ENCODE measurements around the gene CCNB1IP1. TPM values are rescaled to one million over a fixed set of nuclear protein-coding genes. Genes with fewer than 3 reads are reported as not detected.
A peak's percentile ranks its signal among the peaks of the same experiment; 100 is the strongest.
"Not testable (repeated sequence)": the region's sequence is repeated elsewhere in the genome, so short reads cannot be mapped to it uniquely, and the experiment has no call there.

Gene CCNB1IP1
- total RNA-seq, 1 experiment from 2014 or later, result 51.8 TPM

DNA sequence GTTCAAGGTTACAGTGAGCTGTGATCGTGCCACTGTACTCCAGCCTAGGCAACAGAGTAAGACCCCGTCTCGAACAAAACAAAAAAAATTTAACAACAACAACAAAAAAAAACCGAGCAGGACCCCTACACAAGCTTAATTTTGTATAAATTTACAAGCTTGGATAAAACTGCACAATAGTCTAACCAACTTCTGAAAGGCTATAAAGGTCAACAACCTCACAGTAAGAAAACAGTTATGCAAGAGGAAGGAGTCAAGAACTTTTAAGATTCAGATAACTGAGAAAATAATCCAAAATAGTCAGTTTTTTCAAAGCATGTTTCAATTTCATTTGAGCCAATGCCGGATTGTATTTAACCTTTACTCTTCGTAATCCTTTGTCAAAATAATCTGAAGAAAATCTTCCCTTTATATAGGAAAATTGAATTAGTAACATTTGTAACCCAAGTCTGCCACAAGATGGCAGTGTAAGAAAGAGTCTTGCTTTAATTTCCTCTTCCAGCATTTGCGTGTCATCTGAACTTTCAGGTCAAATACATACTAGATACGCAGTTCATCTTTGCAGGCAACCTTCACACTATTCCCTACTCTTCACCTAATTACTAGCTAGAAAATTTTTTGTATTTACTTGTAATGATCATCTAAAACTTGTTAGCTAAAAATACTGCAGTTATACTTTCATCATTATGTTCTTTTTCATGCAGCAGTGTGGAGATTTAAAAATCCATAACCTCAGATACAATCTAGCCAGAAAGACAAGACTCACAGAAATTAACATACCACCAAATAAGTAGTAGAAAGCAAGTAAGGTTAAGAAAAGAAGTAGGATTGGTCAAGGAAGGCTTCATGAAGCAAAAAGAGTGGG, 5.8 kb downstream of the CCNB1IP1 start:
- no peaks in the 10 kb centered on the region; the same call in 1 of the 2 replicates for H3K4me1 ChIP-seq (replicated peaks)
- no peak overlapping the region for H3K27ac ChIP-seq
- H3K27me3 ChIP-seq (replicated peaks), result no peaks in the 10 kb centered on the region
- no peak overlapping the region for H3K4me3 ChIP-seq
- H3K9me3 ChIP-seq (replicated peaks), result no peaks in the 10 kb centered on the region
- H3K36me3 ChIP-seq, result peaks cover 53% of the 10 kb centered on the region
- DNase-seq (ENCODE audit: low read depth in 1 of 2, low spot score in 2 of 2), result peak in 1 of 2 experiments; percentile 53

DNA sequence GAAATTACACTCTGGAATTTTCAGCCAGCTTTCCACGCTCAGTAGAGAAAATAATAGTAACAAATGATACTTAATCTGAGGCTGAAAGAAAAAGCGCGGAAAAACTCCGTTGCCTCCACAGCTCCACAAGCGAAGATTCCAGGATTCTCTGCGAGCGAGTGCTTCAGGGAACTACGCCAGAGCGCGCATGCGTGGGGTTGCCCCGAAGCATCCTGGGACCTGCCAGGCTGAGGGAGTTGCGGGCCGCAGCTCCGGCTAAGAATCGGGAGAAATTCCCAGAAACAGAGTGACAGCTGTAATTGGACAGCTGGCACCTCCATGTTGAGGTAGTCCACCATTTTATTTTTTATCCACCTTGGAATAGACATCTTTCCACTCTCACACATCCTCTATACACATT, 15.4 kb downstream of the CCNB1IP1 start:
- Histone ChIP-seq H3K27me3 (replicated peaks) (no peaks in the 10 kb centered on the region), H3K4me3 (no peak overlapping the region), H3K4me1 (replicated peaks) (no peaks in the 10 kb centered on the region), H3K9me3 (replicated peaks) (no peaks in the 10 kb centered on the region), H3K36me3 (peaks cover 74% of the 10 kb centered on the region), H3K27ac (no peak overlapping the region)
- no peak for DNase-seq (ENCODE audit: low read depth in 1 of 2, low spot score in 2 of 2)

DNA sequence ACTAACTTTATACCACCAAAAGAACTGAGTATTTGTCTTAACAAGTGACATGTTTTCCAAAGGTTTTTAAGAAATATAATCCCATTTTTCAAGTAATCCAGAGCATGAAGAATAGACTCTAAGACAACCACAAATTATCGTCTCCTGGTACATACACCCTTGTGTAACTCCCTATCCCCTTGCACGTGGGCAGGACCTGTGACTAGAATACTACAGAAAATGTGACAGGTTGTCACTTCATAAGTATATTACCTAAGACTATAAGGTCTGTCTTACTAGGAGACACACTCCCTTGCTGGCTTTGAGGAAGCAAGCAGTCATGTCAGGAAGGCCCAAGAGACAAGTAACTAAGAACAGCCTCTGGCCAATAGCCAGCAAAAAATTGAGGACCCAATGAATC, 19.1 kb downstream of the CCNB1IP1 start:
- Histone ChIP-seq H3K4me3 (no peak overlapping the region), H3K27me3 (replicated peaks) (no peaks in the 10 kb centered on the region), H3K9me3 (replicated peaks) (no peaks in the 10 kb centered on the region), H3K36me3 (peaks cover 58% of the 10 kb centered on the region), H3K4me1 (replicated peaks) (no peaks in the 10 kb centered on the region), H3K27ac (no peak overlapping the region)
- DNase-seq (ENCODE audit: low read depth in 1 of 2, low spot score in 2 of 2), result no peak

DNA sequence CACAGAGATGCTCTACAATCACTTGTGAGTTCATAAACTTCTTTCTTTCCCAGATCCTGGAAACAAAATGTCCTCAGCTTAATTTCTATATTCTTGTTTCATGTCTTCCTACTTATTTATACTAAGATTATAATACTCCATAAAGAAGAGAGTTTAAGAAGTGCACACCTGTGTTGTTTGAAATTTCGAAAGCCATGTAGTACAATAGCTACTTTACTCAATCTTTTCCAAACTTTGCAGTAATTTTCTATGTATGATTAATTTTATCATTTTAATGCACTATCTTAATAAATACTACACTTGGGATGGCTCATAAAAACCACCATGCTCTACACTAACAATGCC, 27.0 kb downstream of the CCNB1IP1 start:
- Histone ChIP-seq H3K36me3 (peaks cover 8% of the 10 kb centered on the region), H3K9me3 (replicated peaks) (no peaks in the 10 kb centered on the region), H3K4me1 (replicated peaks) (peaks cover 18% of the 10 kb centered on the region), H3K4me3 (peak overlapping the region; percentile 49), H3K27me3 (replicated peaks) (no peaks in the 10 kb centered on the region), H3K27ac (no peak overlapping the region)
- DNase-seq (ENCODE audit: low read depth in 1 of 2, low spot score in 2 of 2), result no peak

DNA sequence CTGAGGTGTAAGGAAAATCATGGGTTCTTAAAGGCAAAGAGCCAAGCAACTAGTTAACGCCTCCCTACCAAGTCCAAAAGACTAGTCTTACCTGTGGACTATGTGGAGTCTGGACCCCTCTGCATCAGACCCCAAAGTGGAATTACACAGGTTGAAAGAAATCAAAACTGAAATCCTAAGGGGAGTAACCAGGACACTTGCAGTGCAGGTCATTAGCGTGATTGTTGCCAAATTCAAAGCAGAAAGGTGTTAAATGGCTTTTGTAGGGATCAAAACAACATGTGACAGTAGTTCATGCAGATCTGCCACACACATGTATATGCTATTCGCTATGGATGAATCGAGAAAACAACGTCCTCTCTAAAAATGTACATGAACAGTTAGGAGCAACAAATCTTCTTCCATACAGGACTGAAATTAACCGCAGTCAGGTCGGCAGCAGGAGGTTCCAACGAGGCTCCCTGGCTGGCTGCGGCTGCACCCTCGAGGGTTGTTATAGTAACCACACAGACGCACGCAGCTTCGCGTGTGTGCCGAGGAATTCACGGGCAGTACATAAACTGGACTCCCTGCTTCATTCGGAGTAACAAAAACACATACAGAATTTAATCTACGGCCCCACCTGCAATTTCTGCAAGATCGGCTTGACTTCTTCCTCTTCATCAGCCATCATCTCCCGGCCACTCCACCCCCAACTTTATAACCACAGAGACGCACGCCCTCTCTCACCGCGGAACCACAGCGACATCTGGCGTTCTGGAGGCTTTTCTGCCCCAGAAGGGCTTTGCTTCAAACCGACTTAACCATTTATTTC, 27.6 kb downstream of the CCNB1IP1 start, which contains the start of gene TTC5:
TTC5 (minus strand) TSS at position 687 of the 814 bp plus-strand sequence; CDS start at position 673, 14 bp downstream.
- peak; percentile 73 to 83 for DNase-seq (ENCODE audit: low read depth in 1 of 2, low spot score in 2 of 2)
- no peak within 1 kb of the TSS for H3K27ac ChIP-seq
- H3K27me3 ChIP-seq (replicated peaks), result no peaks in the 10 kb centered on the region
- peak within 1 kb of the TSS; percentile 49 for H3K4me3 ChIP-seq
- H3K9me3 ChIP-seq (replicated peaks), result no peaks in the 10 kb centered on the region
- peaks cover 14% of the 10 kb centered on the region for H3K36me3 ChIP-seq
- peaks cover 18% of the 10 kb centered on the region for H3K4me1 ChIP-seq (replicated peaks)

DNA sequence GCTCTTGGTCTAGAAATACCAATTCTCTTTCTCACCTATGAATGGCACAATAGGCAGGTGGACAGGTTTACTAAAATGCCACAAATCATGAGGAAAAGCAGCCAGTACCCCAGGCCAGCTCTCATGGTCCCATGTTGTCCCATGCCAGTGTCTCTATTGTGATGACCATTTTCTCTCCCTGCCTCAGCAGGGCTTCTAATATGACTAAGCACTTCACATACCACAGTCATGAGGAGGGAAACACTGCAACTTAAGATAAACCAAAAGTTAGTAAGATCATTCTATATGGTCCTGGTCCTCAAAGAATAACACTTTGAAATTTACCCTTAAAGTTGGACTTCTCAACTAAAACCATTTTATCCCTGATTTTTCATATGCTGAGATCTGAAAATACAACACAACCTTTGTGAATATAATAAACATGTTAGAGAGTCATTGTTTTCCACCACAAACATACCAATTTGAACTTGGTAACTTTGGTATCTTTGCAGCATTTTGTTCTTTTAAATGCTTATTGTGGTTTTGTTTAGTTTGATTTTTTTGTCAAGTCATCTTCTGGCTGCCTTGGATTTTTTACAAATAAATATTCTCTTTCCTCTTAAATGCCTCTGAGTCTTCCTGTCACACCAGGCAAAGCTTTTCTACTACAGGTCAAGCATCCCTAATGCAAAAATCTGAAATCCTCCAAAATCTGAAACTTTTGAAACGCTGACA, 30.9 kb downstream of the CCNB1IP1 start:
- DNase-seq (ENCODE audit: low read depth in 1 of 2, low spot score in 2 of 2), result peak in 1 of 2 experiments; percentile 26
- H3K4me3 ChIP-seq, result no peak overlapping the region
- H3K4me1 ChIP-seq (replicated peaks), result peaks cover 18% of the 10 kb centered on the region
- no peaks in the 10 kb centered on the region for H3K27me3 ChIP-seq (replicated peaks)
- H3K36me3 ChIP-seq, result peaks cover 23% of the 10 kb centered on the region
- peak overlapping the region; percentile 33; the same call in 1 of the 2 replicates for H3K27ac ChIP-seq
- no peaks in the 10 kb centered on the region for H3K9me3 ChIP-seq (replicated peaks)

DNA sequence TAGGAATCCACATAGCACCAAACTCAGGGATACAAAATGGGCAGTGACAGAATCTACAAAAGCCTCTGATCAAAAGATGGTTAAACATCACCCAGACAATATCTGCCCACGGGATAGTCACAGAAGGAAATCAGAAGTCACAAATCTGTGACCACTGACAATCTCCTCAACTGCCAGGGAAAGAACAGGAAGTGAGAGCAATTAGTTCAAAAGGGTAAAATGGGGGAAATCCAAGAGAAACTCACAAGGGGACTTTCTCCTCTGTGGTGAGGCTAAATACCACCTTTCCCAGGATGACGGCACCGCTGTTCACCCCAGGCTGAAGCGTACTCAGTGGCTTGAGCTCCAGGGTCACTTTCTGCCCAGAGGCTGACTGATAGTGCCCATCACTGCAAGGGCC, 38.0 kb downstream of the CCNB1IP1 start:
- Histone ChIP-seq H3K27me3 (replicated peaks) (no peaks in the 10 kb centered on the region), H3K36me3 (peaks cover 16% of the 10 kb centered on the region), H3K4me1 (replicated peaks) (no peaks in the 10 kb centered on the region), H3K9me3 (replicated peaks) (no peaks in the 10 kb centered on the region), H3K27ac (no peak overlapping the region), H3K4me3 (no peak overlapping the region)
- no peak for DNase-seq (ENCODE audit: low read depth in 1 of 2, low spot score in 2 of 2)

DNA sequence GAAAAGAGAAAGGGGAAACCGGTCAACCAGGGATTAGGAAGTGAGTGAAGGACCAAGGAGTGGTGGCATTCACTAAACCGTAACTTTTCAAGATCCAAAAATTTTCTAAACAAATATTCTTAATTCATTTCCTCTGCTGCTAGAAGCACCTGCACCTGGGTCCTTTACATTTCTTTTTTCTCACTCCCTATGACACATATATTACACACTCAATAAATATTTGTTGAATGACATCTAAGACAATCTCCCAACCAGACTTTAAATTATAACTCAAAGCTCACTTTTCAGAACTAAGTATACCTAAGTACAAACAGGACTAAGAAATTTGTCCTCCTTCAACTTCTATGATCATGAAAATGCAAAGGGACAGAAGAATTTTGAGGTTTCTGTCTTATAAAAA, 38.4 kb downstream of the CCNB1IP1 start:
- DNase-seq (ENCODE audit: low read depth in 1 of 2, low spot score in 2 of 2), result no peak
- no peaks in the 10 kb centered on the region for H3K4me1 ChIP-seq (replicated peaks)
- no peaks in the 10 kb centered on the region for H3K9me3 ChIP-seq (replicated peaks)
- H3K27ac ChIP-seq, result no peak overlapping the region
- peaks cover 16% of the 10 kb centered on the region for H3K36me3 ChIP-seq
- no peaks in the 10 kb centered on the region for H3K27me3 ChIP-seq (replicated peaks)
- H3K4me3 ChIP-seq, result no peak overlapping the region

DNA sequence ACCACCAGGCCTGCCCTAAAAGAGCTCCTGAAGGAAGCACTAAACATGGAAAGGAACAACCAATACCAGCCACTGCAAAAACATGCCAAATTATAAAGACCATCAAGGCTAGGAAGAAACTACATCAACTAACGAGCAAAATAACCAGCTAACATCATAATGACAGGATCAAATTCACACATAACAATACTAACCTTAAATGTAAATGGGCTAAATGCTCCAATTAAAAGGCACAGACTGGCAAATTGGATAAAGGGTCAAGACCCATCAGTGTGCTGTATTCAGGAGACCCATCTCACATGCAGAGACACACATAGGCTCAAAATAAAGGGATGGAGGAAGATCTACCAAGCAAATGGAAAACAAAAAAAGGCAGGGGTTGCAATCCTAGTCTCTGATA, 51.1 kb downstream of the CCNB1IP1 start:
- not testable (repeated sequence) for H3K4me1 ChIP-seq (replicated peaks); H3K27ac ChIP-seq; H3K9me3 ChIP-seq (replicated peaks); H3K4me3 ChIP-seq; H3K27me3 ChIP-seq (replicated peaks); DNase-seq (ENCODE audit: low read depth in 1 of 2, low spot score in 2 of 2); H3K36me3 ChIP-seq

DNA sequence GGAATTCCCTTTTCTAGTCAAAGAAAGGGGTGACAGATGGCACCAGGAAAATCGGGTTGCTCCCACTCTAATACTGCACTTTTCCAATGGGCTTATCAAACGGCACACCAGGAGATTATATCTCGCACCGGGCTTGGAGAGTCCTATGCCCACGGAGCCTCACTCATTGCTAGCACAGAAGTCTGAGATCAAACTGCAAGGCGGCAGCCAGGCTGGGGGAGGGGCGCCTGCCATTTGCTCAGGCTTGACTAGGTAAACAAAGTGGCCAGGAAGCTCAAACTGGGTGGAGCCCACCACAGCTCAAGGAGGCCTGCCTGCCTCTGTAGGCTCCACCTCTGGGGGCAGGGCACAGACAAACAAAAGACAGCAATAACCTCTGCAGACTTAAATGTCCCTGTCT, 52.8 kb downstream of the CCNB1IP1 start:
- H3K36me3 ChIP-seq; H3K4me1 ChIP-seq (replicated peaks); H3K27me3 ChIP-seq (replicated peaks); H3K27ac ChIP-seq; H3K9me3 ChIP-seq (replicated peaks); DNase-seq (ENCODE audit: low read depth in 1 of 2, low spot score in 2 of 2); H3K4me3 ChIP-seq: not testable (repeated sequence)

DNA sequence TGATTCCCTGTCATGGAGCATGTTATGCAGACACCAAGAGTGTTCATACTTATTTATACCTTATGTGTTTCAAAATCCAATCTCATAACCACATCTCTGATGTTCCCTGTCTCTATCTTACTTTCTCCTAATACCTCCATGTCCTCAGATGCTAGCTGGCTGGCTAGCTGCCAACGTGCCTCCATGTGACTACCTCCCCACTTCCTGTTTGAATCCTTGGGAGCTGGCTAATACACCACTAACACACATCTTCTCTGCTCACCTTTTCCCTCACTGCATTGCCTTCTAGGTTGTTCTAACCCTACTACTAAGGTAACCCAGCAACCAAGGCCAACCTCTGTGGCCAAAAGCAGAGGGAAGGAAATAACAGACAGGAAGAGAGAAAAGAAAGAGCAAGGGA, 54.7 kb downstream of the CCNB1IP1 start:
- H3K36me3 ChIP-seq, result no peaks in the 10 kb centered on the region
- H3K4me1 ChIP-seq (replicated peaks), result no peaks in the 10 kb centered on the region
- no peak for DNase-seq (ENCODE audit: low read depth in 1 of 2, low spot score in 2 of 2)
- no peaks in the 10 kb centered on the region for H3K9me3 ChIP-seq (replicated peaks)
- H3K27me3 ChIP-seq (replicated peaks), result no peaks in the 10 kb centered on the region
- no peak overlapping the region for H3K4me3 ChIP-seq
- no peak overlapping the region for H3K27ac ChIP-seq

DNA sequence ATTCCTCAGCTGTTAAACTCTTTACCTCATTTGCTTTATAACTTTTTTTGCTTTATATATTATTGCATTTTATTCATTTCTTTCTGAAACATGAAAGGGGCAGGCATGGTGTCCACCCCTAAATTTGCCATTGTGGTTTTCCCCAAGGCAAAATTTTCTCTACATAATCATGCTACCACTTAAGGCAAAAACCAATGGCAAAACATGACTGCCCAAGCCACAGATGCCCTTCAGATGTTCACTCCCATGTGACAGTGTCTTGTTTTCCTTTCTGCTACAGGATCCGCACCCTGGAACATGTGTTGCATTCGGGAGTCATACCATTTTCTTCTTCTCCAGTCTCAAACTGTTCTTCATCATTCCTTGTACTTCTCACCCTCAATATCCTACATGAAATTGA, 55.7 kb downstream of the CCNB1IP1 start:
- no peaks in the 10 kb centered on the region for H3K4me1 ChIP-seq (replicated peaks)
- H3K36me3 ChIP-seq, result no peaks in the 10 kb centered on the region
- no peaks in the 10 kb centered on the region for H3K27me3 ChIP-seq (replicated peaks)
- no peaks in the 10 kb centered on the region for H3K9me3 ChIP-seq (replicated peaks)
- DNase-seq (ENCODE audit: low read depth in 1 of 2, low spot score in 2 of 2), result no peak
- no peak overlapping the region for H3K4me3 ChIP-seq
- H3K27ac ChIP-seq, result no peak overlapping the region

DNA sequence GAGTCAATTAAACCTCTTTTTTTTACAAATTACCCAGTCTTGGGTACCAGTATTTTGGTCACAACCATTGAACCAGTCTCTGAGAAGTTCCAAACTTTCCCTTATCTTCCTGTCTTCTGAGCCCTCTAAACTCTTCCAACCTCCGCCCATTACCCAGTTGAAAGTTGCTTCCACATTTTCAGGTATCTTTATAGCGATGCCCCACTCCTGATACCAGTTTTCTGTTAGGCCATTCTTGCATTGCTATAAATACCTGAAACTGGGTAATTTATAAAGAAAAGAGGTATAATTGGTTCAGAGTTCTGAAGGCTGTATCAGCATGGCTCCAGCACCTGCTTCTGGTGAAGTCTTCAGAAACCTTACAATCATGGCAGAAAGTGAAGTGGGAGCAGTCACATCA, 59.0 kb downstream of the CCNB1IP1 start:
- no peak overlapping the region for H3K4me3 ChIP-seq
- no peak for DNase-seq (ENCODE audit: low read depth in 1 of 2, low spot score in 2 of 2)
- no peak overlapping the region for H3K27ac ChIP-seq
- H3K27me3 ChIP-seq (replicated peaks), result no peaks in the 10 kb centered on the region
- no peaks in the 10 kb centered on the region for H3K4me1 ChIP-seq (replicated peaks)
- no peaks in the 10 kb centered on the region for H3K36me3 ChIP-seq
- H3K9me3 ChIP-seq (replicated peaks), result no peaks in the 10 kb centered on the region

DNA sequence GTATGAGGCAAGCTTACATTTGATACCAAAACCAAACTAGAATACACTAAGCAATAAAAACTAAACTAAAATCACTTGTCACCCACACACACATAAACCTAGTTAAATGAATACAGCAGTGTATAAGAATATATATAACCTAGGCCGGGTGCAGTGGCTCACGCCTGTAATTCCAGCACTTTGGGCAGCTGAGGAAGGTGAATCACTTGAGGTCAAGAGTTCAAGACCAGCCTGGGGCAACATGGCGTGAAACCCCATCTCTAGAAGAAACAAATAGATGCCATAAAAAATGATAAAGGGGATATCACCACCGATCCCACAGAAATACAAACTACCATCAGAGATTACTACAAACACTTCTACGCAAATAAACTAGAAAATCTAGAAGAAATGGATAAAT, 68.7 kb downstream of the CCNB1IP1 start:
- H3K4me3 ChIP-seq; H3K27me3 ChIP-seq (replicated peaks); DNase-seq (ENCODE audit: low read depth in 1 of 2, low spot score in 2 of 2); H3K36me3 ChIP-seq; H3K9me3 ChIP-seq (replicated peaks); H3K27ac ChIP-seq; H3K4me1 ChIP-seq (replicated peaks): not testable (repeated sequence)
